SK-N-SH (cell line): Measurements from ENCODE around the gene PPP3R2.

Source experiments
- CTCF ChIP-seq: fragments of 200-600 bp; sonication (generic); IDR thresholded peaks from 2 replicates; pipeline ENCODE4 v1.6.1; 2017; ENCODE audit warnings: antibody characterized with exemption, mild to moderate bottlenecking, moderate library complexity
- EP300 ChIP-seq, 2 experiments: IDR thresholded peaks; 2 replicates each; pipeline versions ENCODE4 v1.4.0 to v1.6.1; 2012; ENCODE audit warnings: borderline replicate concordance in 1 of 2, low read depth in 1 of 2, low read length in 1 of 2
- FOSL2 ChIP-seq: IDR thresholded peaks from 2 replicates; pipeline ENCODE4 v1.4.0; 2012; ENCODE audit warnings: low read depth, mild to moderate bottlenecking, moderate library complexity, borderline replicate concordance
- REST ChIP-seq: IDR thresholded peaks from 2 replicates; pipeline ENCODE4 v1.6.1; 2012; ENCODE audit warnings: mild to moderate bottlenecking, low read depth, low read length, moderate library complexity
- TAF1 ChIP-seq: IDR thresholded peaks from 2 replicates; pipeline ENCODE4 v1.6.1; 2012; ENCODE audit warnings: low read depth, mild to moderate bottlenecking, low read length, moderate library complexity, borderline replicate concordance
- USF1 ChIP-seq: IDR thresholded peaks from 2 replicates; pipeline ENCODE4 v1.4.0; 2012; ENCODE audit warnings: low read depth, borderline replicate concordance

- no peak for TF ChIP-seq FOSL2
- TF ChIP-seq CTCF = no peak
- TF ChIP-seq USF1 = no peak
- no peak for TF ChIP-seq TAF1
- TF ChIP-seq EP300 (IDR thresholded peaks at IDR 0.05; ENCODE audit: borderline replicate concordance in 1 of 2, low read depth in 1 of 2, low read length in 1 of 2) = no peak
- TF ChIP-seq REST = no peak
Measured at GRCh38 chr9:101629636-101630035, 34.9 kb upstream of the PPP3R2 start.
